Adrenal gland (tissue), 5 donors: ENCODE data around the gene VWA8.

Experiments used
- POLR2A ChIP-seq, 2 donors: fragments of 450-650 bp; IDR thresholded peaks; one replicate each; pipeline ENCODE4 v1.6.1; 2017; ENCODE audit warnings: antibody characterized with exemption in 2 of 2, mild to moderate bottlenecking in 2 of 2, moderate library complexity in 1 of 2
- TF ChIP-seq, protein P1 (sequence below), 6 experiments: fragments of 450-650 bp in 4 of 6; fragments of 200-600 bp in 2 of 6; sonication (generic) in 1 of 6; IDR thresholded peaks; 1 replicate in 5 of 6; 2 replicates in 1 of 6; pipeline versions ENCODE4 v1.5.1 to v1.8.0; 2016 to 2021; ENCODE audit warnings: antibody characterized with exemption in 6 of 6, mild to moderate bottlenecking in 2 of 6, moderate library complexity in 1 of 6
- donor health status: DM: no; HTN: no; CAD: no.

DNA sequence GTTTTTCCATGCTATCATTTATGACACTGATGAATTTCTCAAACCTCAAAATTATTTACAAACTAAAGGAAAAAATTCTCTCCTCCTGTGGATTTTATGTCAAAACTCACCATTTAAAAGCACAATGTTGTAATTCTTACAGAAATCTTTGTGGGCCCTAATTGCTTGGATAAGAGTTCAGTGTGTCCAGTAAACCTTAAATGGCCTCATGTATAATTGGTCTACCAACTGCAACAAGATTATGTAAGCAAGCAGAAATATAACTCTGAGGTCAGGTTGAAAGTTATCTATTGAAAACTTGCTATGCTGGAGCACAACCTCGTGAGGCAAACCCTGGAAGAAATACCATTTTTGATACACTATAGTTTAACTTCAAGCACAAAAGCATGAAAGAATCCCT lies 22.0 kb downstream of the VWA8 start:
- TF ChIP-seq, protein P1, sequence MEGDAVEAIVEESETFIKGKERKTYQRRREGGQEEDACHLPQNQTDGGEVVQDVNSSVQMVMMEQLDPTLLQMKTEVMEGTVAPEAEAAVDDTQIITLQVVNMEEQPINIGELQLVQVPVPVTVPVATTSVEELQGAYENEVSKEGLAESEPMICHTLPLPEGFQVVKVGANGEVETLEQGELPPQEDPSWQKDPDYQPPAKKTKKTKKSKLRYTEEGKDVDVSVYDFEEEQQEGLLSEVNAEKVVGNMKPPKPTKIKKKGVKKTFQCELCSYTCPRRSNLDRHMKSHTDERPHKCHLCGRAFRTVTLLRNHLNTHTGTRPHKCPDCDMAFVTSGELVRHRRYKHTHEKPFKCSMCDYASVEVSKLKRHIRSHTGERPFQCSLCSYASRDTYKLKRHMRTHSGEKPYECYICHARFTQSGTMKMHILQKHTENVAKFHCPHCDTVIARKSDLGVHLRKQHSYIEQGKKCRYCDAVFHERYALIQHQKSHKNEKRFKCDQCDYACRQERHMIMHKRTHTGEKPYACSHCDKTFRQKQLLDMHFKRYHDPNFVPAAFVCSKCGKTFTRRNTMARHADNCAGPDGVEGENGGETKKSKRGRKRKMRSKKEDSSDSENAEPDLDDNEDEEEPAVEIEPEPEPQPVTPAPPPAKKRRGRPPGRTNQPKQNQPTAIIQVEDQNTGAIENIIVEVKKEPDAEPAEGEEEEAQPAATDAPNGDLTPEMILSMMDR (IDR thresholded peaks at IDR 0.05), result no peak
- no peak for TF ChIP-seq POLR2A (IDR thresholded peaks at IDR 0.05)
